Hepatocyte (in vitro differentiated cells): Measurements from ENCODE around the gene RIN3. TPM values are rescaled to one million over a fixed set of nuclear protein-coding genes. Genes with fewer than 3 reads are reported as not detected.

Experiments used
- DNase-seq: peaks from one replicate; pipeline ENCODE4 v3.0.0-alpha.2; 2016; ENCODE audit warnings: low spot score
- H2AFZ ChIP-seq: fragments of 200-600 bp; sonication (generic); 2 replicates; pipeline ENCODE4 v1.6.0; 2016; ENCODE audit warnings: antibody characterized with exemption, mild to moderate bottlenecking
- H3K27ac ChIP-seq: fragments of 200-600 bp; sonication (generic); 2 replicates; pipeline ENCODE4 v1.5.1; 2016; ENCODE audit warnings: mild to moderate bottlenecking
- H3K27me3 ChIP-seq: fragments of 200-600 bp; sonication (generic); 2 replicates; pipeline ENCODE4 v1.6.1; 2016
- H3K36me3 ChIP-seq: fragments of 200-600 bp; sonication (generic); replicated peaks from 2 replicates; pipeline ENCODE4 v1.5.1; 2016; ENCODE audit warnings: low read depth; ENCODE audit not compliant: insufficient read depth
- H3K4me1 ChIP-seq: fragments of 200-600 bp; sonication (generic); 2 replicates; pipeline ENCODE4 v1.5.1; 2016; ENCODE audit warnings: mild to moderate bottlenecking, moderate library complexity; ENCODE audit not compliant: insufficient read depth
- H3K4me2 ChIP-seq: fragments of 200-600 bp; sonication (generic); 2 replicates; pipeline ENCODE4 v1.6.0; 2016
- H3K4me3 ChIP-seq: fragments of 200-600 bp; sonication (generic); 2 replicates; pipeline ENCODE4 v1.5.1; 2016; ENCODE audit warnings: mild to moderate bottlenecking
- H3K79me2 ChIP-seq: fragments of 200-600 bp; sonication (generic); 2 replicates; pipeline ENCODE4 v1.6.0; 2017; ENCODE audit warnings: mild to moderate bottlenecking
- H3K9me2 ChIP-seq: fragments of 200-600 bp; sonication (generic); replicated peaks from 2 replicates; pipeline ENCODE4 v1.6.0; 2017; ENCODE audit warnings: mild to moderate bottlenecking; ENCODE audit not compliant: insufficient read depth
- H3K9me3 ChIP-seq: fragments of 200-600 bp; sonication (generic); 2 replicates; pipeline ENCODE4 v1.5.1; 2016; ENCODE audit warnings: low read depth, mild to moderate bottlenecking
- H4K20me1 ChIP-seq: fragments of 200-600 bp; sonication (generic); 2 replicates; pipeline ENCODE4 v1.6.0; 2016; ENCODE audit warnings: mild to moderate bottlenecking; ENCODE audit not compliant: insufficient read depth, poor library complexity, severe bottlenecking
- CTCF ChIP-seq: fragments of 200-600 bp; sonication (generic); IDR thresholded peaks from 2 replicates; pipeline ENCODE4 v1.5.1; 2016; ENCODE audit warnings: antibody characterized with exemption, mild to moderate bottlenecking; ENCODE audit not compliant: poor library complexity
- EZH2 ChIP-seq: fragments of 200-600 bp; sonication (generic); IDR thresholded peaks from 2 replicates; pipeline ENCODE4 v1.6.1; 2016; ENCODE audit warnings: antibody characterized with exemption, mild to moderate bottlenecking, borderline replicate concordance
- EZH2phosphoT487 ChIP-seq: fragments of 200-600 bp; sonication (generic); IDR thresholded peaks from one replicate; pipeline ENCODE4 v1.6.1; 2018; ENCODE audit warnings: antibody characterized with exemption, mild to moderate bottlenecking, low read depth, moderate library complexity; ENCODE audit not compliant: unreplicated experiment, severe bottlenecking
- WGBS: methylation state at CpG from one replicate; pipeline ENCODE4 v1.1.6; 2016; ENCODE audit warnings: low lambda C conversion rate; ENCODE audit errors: missing lambda C conversion rate; 5-methylcytosine and 5-hydroxymethylcytosine counted together
- polyA plus RNA-seq: library from polyadenylated mRNA; unstranded; fragments of >200 nt; fragmentation: Nextera tagmentation; extraction: Ambion mirVana; gene quantifications from 2 replicates; pipeline ENCODE4 v1.2.1, GENCODE V29; 2016
- total RNA-seq: library from RNA; depleted of rRNA; stranded (reverse); fragments of >200 nt; gene quantifications from 2 replicates; pipeline ENCODE4 v1.2.3, GENCODE V29; 2014

RIN3 gene
- total and polyA plus RNA-seq, 2 experiments from 2014 or later = 4.2 to 11.8 TPM

DNA sequence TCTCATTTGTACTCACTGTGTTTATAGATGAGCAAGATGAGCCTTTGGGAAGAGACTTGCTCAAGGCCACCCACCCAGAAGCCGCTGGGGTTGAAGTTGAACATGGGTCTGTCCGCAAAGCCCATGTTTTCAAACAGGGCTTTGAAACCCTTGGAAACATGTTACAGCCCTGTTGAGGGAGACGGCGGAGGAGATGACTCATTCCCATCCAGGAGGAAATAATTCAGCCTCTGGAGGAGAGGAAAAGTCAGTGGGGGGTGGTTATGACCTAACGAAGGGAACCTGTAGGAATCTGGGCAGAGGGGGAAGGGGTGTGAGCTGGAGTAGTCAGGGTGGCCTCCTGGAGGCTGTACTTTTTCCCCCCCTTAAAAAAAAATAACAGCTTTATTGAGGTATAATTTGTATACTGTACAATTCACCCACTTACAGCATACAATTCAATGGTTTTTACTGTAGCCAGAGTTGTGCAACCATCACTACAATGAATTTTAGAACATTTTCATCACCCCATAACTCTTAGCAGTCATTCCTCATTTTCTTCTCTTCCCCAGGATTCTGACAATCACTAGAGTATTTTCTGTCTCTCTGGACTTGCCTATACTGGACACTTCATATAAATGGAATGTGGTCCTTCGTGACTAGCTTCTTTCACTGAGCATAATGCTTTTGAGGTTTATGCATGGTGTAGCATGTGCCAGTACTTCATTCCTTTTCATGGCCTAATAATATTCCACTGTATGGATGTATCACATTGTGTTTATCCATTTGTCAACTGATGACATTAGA is 1.9 kb upstream of the RIN3 start:
- Histone ChIP-seq H3K4me2 (no peak overlapping the region), H3K4me1 (peaks cover 21% of the 10 kb centered on the region), H3K9me3 (no peaks in the 10 kb centered on the region), H3K9me2 (no peaks in the 10 kb centered on the region), H2AFZ (no peak overlapping the region), H3K79me2 (peaks cover 20% of the 10 kb centered on the region), H3K4me3 (no peak overlapping the region), H4K20me1 (no peaks in the 10 kb centered on the region), H3K27me3 (no peaks in the 10 kb centered on the region), H3K27ac (peak overlapping the region; percentile 81), H3K36me3 (no peaks in the 10 kb centered on the region)
- 65% methylated on average over 6 of the region's 6 CpGs for WGBS
- TF ChIP-seq CTCF (no peak), EZH2 (no peak)
- DNase-seq = peak; percentile 83

- Histone ChIP-seq H3K4me3 (peak overlapping the region; percentile 85), H3K27me3 (no peaks in the 10 kb centered on the region), H3K9me2 (no peaks in the 10 kb centered on the region), H3K27ac (peak overlapping the region; percentile 59), H3K36me3 (no peaks in the 10 kb centered on the region), H3K4me1 (peaks cover 21% of the 10 kb centered on the region), H3K9me3 (no peaks in the 10 kb centered on the region), H3K79me2 (peaks cover 20% of the 10 kb centered on the region), H4K20me1 (no peaks in the 10 kb centered on the region), H3K4me2 (peak overlapping the region; percentile 99), H2AFZ (peak overlapping the region; percentile 97)
- DNase-seq = no peak
- TF ChIP-seq EZH2phosphoT487 = no peak
- TF ChIP-seq CTCF = no peak
- no peak for TF ChIP-seq EZH2
- WGBS = 84% methylated on average over 9 of the region's 9 CpGs
Observed at GRCh38 chr14:92512807-92513203, 776 bp upstream of the RIN3 start.

DNA sequence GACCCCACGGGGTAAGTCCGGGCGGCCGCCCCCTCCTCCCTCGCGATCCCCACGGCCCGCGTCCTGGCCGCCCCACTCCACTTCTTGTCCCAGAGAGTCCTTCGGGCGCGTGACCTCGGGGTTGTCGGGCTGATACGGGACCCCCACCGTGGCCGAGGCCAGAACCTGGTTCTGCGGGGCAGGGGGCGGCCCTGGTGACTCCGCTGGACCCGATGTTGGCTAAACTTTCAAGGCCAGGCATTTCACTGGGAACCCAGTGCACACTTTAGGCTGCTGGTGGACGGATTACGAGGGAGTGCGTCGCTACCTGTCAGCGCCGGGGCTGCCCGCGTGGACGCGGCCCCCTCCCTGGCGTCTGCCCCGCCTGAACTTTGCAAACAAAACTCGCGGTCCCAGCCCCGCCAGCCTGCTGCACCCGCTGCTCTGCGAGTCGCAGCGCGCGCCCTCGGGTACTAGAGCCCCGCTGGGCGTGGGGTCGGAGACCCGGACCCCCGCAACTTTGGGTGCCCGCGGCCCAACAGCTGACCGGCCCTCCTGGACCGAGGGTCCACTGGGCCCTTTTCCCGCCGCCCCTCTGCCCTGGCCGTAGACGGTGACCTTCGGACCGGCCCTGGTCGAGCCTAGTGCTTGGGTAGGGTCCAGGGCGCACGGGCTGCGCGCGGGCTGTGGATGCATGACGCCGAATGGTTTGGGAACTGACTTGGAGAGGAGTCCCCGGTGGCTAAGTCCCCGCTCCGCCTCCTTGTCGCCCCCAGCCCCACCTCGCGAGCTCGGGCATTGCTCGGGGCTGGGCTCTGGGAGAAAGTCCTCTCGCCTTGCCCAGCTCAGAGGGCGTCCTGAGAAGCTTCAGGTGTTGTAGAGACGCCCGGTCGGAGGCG is 624 bp downstream of the RIN3 start:
- peak overlapping the region; percentile 59 for H3K27ac ChIP-seq
- H3K36me3 ChIP-seq = no peaks in the 10 kb centered on the region
- H3K4me1 ChIP-seq = peaks cover 21% of the 10 kb centered on the region
- no peaks in the 10 kb centered on the region for H3K9me2 ChIP-seq
- H2AFZ ChIP-seq = peak overlapping the region; percentile 97
- H3K9me3 ChIP-seq = no peaks in the 10 kb centered on the region
- H3K27me3 ChIP-seq = no peaks in the 10 kb centered on the region
- peak overlapping the region; percentile 85 for H3K4me3 ChIP-seq
- DNase-seq = peak; percentile 52
- TF ChIP-seq EZH2 (no peak), CTCF (no peak), EZH2phosphoT487 (no peak)
- peak overlapping the region; percentile 99 for H3K4me2 ChIP-seq
- no peaks in the 10 kb centered on the region for H4K20me1 ChIP-seq
- 8% methylated on average over 72 of the region's 81 CpGs for WGBS
- H3K79me2 ChIP-seq = peaks cover 20% of the 10 kb centered on the region
